ENCODE data around the gene AKAIN1.

The AKAIN1 gene

DNA sequence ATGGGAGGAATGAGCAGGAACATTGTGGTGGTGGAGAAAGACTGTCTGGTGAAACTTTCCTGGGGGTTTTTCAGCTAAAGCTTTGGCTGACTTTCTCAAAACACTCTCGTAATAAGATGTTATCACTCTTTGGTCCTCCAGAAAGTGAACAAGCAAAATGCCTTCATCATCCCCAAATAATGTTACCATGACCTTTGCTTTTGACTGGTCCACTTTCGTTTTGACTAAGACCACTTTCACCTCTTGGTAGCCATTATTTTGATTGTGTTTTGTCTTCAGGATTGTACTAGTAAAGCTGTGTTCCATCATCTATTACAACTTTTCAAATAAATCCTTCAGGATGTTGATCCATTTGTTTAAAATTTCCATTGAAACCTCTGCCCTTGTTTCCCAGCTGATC is 103.2 kb downstream of the AKAIN1 start:
- DNase-seq (ENCODE audit: low read depth in 2 of 2), result no peak
